GM15510 (cell line): ENCODE measurements around the gene KCNG1.

Source experiments
- POLR2A ChIP-seq: IDR thresholded peaks from 3 replicates; pipeline ENCODE4 v1.6.1; 2011; ENCODE audit warnings: borderline replicate concordance; ENCODE audit not compliant: insufficient read length; ENCODE audit errors: extremely low read depth

KCNG1 gene

DNA sequence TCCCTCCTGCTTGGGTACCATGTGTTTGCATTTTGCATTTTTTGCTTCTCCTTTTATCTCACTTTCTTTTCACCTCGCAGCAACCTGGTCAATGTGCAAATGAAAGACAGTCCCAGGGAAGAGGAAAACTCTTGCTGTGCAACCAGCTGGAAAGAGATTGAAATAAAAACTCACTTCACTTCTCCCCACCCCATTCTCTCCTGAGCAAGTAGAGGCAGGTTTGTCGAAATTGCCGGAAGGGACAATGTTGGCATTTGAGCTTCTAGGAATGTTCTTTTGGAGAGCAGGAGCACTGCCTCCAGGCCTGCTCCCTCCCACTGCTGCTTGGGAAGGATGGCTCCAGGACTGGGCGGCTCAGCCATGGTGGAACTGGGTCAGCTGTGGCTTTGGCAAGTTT lies 30.6 kb downstream of the KCNG1 start:
- TF ChIP-seq POLR2A: no peak

DNA sequence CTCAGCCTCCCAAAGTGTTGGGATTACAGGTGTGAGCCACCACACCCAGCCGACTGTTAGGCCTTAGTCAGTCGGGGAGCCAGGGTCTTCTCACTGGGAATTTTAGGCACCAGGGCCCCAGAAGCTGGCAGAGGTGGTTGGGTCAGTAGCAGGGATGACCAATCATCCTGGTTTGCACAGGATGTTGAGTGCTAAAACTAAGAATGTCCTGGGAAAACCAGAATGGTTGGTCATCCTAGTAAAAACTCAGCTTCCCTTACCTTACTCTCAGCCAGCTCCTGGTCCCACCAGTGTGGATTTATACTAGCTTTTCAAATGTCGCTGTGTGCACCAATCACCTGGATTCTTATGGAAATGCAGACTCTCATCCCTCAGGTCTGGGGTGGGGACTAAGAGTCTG lies 31.8 kb downstream of the KCNG1 start:
- TF ChIP-seq POLR2A: no peak

DNA sequence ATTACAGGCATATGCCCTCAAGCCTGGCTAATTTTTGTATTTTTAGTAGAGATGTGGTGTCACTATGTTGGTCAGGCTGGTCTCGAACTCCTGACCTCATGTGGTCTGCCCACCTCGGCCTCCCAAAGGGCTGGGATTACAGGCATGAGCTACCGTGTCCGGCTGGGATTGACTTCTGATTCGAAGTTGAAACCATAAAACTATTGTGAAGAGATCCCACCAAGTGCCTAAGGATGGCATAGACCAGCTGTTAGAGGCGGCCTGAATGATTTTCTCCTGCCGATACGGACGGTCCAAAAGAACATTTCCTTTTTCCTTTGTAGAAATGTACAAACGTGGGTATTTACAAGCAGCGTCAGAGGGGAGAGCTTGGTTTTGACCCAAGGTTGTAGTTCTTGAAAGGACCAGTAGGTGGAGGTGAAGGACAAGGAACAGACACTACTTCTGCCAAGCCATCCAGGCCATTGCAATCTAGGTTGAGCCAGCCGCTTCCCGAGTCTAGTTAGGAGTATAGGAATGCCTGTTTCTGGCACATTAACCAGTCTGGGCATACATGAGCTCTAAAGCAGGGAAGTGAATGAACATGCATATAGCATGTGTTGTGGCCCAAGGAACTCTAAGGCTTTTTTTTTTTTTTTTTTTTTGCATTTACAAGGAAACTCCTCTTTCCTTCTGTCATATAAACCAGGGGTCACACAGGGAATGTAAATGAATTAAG lies 35.3 kb downstream of the KCNG1 start:
- no peak for TF ChIP-seq POLR2A

DNA sequence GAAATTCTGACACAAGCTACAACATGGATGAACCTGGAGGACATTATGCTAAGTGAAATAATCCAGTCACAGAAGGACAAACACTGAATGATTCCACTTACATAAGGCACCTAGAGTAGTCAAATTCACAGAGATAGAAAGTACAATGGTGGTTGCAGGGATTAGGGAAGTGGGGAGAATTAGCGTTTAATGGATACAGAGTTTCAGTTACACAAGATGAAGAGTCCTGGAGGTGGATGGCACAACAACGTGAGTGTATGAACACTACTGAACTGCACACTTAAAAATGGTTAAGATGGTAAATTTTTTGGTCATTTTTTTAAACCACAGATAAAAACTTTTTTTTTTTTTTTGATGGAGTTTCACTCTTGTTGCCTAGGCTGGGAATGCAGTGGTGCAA lies 39.6 kb downstream of the KCNG1 start:
- no peak for TF ChIP-seq POLR2A

DNA sequence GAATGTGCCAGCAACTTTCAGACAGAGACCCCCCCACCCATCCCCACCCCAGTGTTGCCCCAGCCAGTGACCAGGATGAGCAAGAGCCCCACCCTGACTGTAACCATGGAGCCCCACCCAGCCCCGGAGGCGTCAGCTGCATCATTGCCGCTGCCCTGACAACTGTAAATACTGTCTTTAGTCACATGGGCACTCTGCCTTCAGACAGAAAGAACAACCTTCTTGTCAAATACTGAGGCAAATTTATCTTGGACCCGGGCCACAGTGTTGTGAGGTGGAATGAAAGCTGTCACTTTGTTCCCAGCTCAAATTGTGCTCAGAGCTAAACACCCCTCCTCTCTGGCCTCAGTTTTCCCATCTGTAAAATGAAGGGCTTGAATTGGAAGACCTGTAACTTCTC lies 40.5 kb downstream of the KCNG1 start:
- TF ChIP-seq POLR2A: no peak

DNA sequence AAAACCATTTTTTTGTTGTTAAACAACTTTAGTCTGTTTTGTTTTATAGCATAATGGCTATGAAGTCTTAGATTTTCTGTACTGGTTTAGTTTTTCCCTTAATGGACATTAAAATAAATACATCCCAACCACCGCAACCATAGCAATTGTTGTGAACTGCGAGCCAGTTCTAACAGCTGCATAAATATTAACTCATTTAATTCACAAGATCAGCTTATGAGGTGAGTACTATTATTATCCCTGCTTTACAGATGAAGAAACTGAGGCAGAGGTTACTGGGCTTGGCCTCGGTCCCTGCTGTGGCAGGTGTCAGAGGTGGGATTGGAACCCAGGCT lies 41.2 kb downstream of the KCNG1 start:
- no peak for TF ChIP-seq POLR2A

DNA sequence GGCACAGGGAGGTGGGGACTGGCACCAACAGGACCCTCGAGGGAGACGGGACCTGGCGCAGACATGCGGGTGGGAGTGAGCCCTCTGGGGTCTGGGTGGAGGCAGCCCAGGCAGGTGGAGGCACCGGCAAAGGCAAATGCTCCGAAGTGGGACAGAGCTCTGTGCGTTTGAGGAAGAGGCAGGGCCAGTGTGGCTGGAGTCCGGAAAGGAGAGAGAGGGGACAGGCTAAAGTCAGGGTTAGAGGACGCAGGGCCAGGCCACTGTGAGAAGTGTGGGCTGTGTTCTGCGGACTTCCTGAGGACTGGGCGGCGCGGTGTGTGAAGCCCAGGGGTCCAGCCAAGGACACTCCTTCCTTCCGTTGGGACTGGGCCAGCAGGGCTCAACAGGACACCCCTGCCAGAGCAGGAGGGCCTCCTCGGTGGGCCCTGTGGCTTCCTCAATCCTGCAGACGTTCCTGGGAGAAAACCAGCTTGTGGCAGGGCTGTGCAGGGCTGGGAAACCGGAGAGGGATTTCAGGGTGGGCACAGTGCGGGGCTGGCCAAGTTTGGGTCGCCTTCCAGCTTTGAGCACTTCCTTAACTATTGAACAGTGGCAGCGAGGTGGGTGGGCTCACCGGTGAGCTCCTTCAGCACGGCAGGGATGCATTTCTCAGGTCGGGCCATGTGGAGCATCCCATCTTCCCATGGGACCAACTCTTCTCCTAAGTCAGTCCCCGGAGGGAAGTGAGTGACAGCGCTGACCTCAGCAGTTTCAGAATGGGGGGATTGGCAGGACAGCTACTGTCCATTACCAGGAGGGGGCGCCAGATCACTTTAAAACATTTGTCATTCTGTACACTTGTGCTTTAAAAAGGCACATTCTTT lies 41.8 kb downstream of the KCNG1 start:
- no peak for TF ChIP-seq POLR2A

DNA sequence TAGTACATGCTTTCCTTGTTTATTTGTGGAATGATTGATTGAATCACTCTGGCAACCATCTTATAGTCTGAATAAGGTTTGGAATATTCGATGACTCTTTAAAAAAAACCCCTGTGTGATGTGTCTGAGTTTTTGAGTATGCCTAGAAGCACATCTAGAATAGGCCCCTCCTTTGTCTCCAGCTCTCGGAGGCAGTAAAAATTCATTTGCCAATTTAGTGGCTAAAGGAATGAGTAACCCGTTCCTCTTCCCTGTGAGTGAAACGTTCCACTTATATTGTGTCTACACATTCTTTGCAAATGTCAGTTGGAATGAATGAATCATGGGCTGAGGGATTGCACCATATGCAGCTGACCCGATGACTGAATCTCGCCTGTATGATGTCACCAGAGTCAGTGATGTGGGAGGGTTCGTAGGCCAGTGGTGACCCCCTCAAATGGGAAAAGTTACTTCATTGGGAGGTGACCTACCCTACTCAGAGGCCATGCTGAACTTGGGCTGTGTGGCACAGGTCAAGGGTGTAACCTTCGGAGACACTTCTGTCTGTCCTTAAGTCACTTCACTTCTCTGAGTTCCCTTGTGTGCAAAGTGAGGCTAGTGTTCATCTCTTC lies 42.7 kb downstream of the KCNG1 start:
- no peak for TF ChIP-seq POLR2A

DNA sequence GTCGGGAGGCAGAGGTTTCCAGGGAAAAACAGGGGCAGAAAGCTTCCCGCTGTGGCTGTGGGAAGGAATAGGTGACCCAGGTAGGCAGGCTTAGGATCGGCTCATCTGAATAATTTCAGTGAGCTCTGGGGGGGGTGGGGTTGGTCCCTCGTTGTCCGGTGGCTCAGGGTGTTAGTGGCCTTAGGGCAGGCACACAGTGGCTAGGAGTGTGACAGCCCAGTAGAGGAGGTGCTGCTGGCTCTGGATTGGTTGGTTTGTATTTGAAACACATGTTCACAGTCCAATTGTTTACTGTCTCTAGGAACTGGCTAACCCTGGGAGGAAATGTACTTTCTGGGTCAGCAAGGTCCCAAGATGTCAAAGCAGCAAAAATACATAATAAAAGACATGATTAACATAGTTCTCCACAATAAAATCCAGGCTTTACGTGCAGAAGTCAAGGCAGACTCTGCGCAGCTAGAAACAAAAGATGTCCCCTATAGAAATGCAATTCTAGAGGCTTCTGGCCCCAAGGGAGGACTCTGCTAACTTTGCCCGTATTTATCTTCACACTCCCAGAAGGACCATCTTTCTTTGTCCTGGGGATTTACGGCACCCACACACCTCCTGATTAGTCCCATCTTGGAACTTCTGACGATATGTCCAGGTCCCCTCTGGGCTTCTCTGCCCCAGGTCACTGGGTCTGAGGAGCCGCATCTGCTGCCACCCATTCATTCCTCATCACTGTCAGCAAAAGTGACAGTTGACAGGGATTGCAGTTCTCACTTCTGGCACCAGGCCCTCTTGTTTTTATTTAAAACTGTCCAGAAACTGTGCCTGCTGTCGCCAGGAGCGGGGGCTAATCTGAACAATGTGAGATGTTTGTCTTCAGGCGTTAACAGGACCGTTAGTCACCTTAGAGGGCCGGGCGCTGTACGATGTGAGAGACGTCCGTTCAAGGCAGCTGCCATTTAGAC lies 45.6 kb downstream of the KCNG1 start:
- TF ChIP-seq POLR2A: no peak

DNA sequence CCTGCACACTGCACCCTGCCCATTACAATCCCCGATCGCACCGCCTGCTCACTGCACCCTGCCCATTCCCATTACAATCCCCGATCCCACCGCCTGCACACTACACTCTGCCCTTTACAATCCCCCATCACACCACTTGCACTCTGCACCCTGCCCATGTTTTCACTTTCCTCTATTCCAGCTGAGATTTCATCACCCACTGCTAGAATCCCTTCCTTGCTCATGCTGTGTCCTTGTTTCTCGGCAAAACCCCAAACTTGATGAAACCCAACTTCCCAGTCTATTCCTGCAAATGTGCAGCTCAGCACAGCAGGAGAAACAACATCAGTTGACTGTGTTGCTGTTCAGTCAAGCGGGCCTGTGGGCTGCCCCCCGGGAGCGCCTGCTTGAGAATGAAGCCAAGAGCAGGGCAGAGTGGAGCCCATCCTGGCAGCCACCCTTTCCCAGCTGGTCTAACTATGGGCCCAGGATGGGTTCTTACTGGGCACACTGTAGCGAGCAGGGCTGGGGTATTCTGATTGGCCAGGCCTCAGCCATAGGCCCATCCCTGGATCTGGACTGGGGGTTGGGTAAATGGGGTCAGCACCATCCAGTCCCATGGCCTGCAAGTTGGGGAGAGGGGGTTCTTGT lies 47.1 kb downstream of the KCNG1 start:
- TF ChIP-seq POLR2A: no peak

DNA sequence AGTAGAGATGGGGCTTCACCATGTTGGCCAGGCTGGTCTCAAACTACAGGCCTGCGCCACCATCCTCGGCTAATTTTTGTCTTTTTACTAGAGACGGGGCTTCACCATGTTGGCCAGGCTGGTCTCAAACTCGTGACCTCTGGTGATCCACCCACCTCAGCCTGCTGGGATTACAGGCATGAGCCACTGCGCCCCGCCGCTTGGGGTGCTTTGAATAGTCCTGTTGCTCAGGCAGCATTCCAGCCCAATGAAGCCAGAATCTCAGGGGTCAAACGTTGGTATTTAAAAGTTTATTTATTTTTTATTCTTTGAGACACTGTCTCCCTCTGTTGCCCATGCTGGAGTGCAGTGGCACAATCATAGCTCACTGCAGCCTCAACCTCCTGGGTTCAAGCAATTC lies 53.0 kb downstream of the KCNG1 start:
- no peak for TF ChIP-seq POLR2A

DNA sequence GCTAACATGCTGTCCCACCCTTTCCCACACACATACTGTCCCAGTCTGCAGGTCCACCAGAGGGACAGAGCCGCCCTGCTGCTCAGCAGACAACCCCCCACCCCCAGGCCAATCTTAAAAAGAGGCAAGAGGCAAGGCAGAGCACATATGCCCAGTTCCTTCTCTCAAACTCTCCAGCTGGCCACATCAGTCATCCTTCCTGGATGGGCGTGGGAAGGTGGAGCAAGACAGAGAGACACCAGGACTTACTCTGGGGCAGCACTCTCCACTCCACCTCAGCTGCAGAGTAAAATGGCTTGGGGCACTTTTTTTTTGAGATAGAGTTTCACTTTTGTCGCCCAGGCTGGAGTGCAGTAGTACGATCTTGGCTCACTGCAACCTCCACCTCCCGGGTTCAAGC lies 53.5 kb downstream of the KCNG1 start:
- TF ChIP-seq POLR2A: no peak

DNA sequence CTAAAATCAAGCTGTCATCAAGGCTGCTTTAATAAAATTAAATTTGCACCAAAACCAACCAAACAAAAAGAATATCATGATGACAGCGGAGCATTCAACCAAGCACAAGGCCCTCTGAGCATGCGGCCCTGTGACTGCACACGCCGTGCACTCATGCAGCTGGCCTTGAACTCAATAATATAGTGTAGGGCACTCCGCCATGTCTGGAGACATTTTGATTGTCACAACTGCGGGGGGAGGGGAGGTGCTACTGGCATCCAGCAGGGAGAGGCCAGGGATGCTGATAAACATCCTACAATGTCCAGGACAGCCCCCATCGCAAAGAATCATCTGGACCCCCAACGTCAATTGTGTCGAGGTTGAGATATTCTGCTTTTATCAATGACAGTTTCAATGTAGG lies 54.6 kb downstream of the KCNG1 start:
- no peak for TF ChIP-seq POLR2A

DNA sequence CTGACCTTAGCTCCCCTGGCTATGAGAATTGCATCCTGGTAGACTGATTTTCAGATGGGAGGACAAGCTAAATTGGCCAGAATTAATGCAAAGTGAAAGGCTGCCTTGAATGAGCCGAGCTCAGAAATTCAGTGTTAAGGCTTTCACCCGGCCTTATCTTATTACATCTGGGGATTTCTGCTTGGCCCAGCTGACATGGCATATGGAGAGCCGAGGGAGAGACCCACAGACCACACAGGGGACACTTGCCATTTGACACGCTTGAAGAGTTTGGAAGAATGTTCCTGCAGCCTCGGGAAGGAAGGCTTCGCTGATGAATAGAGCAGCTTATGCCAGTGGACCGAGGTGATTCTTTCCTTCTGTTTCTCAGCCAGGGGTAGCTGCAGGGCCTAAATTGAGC lies 55.3 kb downstream of the KCNG1 start:
- no peak for TF ChIP-seq POLR2A

DNA sequence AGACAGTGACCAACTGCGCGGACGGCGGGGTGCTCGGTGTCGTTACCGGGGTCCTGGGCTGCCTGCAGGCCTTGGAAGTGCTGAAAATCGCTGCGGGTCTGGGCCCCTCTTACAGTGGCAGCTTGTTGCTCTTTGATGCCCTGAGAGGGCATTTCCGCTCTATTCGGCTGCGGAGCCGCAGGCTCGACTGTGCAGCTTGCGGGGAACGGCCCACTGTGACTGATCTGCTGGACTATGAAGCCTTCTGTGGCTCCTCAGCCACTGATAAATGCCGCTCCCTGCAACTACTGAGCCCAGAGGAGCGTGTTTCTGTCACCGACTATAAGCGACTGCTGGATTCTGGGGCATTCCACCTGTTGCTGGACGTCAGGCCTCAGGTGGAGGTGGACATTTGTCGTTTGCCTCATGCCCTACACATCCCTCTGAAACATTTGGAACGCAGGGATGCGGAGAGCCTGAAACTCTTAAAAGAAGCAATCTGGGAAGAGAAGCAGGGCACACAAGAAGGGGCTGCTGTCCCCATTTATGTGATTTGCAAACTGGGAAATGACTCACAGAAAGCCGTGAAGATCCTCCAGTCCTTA lies 63.3 kb downstream of the KCNG1 start:
- no peak for TF ChIP-seq POLR2A
